ENCODE results near the gene CST7.

GRCh38 chr20:24962510-24962909 lies 13.4 kb downstream of the CST7 start:
- TF ChIP-seq, protein P1, sequence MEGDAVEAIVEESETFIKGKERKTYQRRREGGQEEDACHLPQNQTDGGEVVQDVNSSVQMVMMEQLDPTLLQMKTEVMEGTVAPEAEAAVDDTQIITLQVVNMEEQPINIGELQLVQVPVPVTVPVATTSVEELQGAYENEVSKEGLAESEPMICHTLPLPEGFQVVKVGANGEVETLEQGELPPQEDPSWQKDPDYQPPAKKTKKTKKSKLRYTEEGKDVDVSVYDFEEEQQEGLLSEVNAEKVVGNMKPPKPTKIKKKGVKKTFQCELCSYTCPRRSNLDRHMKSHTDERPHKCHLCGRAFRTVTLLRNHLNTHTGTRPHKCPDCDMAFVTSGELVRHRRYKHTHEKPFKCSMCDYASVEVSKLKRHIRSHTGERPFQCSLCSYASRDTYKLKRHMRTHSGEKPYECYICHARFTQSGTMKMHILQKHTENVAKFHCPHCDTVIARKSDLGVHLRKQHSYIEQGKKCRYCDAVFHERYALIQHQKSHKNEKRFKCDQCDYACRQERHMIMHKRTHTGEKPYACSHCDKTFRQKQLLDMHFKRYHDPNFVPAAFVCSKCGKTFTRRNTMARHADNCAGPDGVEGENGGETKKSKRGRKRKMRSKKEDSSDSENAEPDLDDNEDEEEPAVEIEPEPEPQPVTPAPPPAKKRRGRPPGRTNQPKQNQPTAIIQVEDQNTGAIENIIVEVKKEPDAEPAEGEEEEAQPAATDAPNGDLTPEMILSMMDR (IDR thresholded peaks at IDR 0.05; ENCODE audit: low read depth, low read length, poor library complexity, severe bottlenecking), result no peak
- TF ChIP-seq EZH2phosphoT487 (IDR thresholded peaks at IDR 0.05; ENCODE audit: borderline replicate concordance, low read length), result no peak
